ENCODE data around the gene B9D1.

Gene B9D1

DNA sequence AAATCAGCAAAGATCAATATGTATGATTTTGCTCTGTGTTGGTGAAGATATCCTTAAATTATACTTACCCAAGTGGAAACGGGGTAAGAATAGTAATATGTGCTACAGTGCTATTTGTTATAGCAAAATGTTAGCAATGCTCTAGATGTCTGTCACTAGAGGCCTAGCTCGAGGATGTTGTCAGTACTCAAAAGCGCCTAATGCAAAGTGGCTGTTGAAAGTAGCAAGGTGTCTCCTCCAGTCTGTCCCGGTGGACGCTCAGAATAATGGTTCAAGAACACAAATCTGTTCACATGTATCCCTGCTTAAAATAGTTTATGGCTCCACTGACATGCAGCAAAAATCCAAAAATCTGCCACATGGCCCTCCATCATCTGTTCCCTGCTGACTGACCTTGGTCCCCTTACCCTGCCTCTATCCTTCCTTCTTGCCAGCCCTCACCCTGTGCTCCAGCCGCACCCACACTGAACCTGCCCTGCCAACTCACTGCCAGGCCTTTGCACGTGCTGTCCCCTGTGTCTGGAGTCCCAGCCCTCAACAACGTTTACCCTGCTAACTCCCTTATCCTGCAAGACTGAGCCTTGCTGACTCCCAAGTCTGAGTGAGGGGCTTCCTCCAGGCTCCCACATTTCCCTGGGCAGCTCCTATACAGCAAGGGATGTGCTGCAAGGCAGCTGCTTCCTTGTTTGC lies 38.9 kb upstream of the B9D1 start:
- no peak overlapping the region for H3K9ac ChIP-seq
- TF ChIP-seq, protein P1, sequence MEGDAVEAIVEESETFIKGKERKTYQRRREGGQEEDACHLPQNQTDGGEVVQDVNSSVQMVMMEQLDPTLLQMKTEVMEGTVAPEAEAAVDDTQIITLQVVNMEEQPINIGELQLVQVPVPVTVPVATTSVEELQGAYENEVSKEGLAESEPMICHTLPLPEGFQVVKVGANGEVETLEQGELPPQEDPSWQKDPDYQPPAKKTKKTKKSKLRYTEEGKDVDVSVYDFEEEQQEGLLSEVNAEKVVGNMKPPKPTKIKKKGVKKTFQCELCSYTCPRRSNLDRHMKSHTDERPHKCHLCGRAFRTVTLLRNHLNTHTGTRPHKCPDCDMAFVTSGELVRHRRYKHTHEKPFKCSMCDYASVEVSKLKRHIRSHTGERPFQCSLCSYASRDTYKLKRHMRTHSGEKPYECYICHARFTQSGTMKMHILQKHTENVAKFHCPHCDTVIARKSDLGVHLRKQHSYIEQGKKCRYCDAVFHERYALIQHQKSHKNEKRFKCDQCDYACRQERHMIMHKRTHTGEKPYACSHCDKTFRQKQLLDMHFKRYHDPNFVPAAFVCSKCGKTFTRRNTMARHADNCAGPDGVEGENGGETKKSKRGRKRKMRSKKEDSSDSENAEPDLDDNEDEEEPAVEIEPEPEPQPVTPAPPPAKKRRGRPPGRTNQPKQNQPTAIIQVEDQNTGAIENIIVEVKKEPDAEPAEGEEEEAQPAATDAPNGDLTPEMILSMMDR (conservative IDR thresholded peaks at IDR 0.05; ENCODE audit: low read depth, low read length) = no peak

DNA sequence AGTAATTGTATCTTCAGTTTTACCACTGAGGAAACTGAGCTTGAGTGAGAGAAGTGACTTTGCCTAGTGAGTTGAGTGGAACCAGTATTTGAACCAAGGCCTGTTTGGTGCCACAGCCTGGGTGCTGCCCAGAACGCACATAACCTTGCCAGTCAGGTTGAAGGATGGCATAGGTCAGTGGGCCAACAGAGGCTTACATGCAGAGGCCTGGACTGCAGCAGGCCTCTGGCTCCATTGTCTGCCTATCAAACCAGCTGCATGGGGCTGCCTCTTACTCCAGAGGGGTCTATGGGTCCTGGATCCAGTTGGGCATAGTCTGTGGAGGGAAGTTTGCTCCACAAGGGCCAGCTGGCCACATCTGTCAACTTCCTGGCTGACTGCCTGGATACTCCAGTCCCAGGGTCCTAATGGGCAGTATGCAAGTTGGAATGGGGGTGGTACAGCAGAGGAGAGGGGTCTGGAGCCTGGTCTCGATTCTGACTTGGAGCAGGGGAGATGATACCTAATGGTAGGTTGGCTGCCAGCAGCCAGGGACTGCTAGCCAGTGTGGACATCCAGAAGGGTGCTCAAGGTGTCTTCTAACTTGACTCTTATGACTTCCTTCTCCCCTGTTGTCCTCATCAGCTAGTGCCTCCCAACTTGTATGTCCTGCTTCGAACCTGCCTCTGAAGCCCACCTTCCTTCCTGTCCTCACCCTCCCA lies 37.4 kb upstream of the B9D1 start:
- H3K4me1 ChIP-seq (ENCODE audit: low read depth, poor library complexity, severe bottlenecking) = no peaks in the 10 kb centered on the region
- no peaks in the 10 kb centered on the region for H3K36me3 ChIP-seq (ENCODE audit: insufficient read depth)
- no peak overlapping the region for H3K4me3 ChIP-seq (IDR thresholded peaks at IDR 0.05; ENCODE audit: insufficient read depth, low read depth, low read length)
- H3K9ac ChIP-seq = no peak overlapping the region
- no peak overlapping the region for H3K27ac ChIP-seq
- no peak overlapping the region for H3K4me2 ChIP-seq
- H3K79me2 ChIP-seq (ENCODE audit: insufficient read depth, low read depth) = no peaks in the 10 kb centered on the region
- H3K27me3 ChIP-seq (ENCODE audit: insufficient read depth, low read depth) = no peaks in the 10 kb centered on the region
- H2AFZ ChIP-seq (ENCODE audit: low read depth) = no peak overlapping the region
- TF ChIP-seq, protein P1 (conservative IDR thresholded peaks at IDR 0.05; ENCODE audit: low read depth, low read length) = no peak
- H4K20me1 ChIP-seq (ENCODE audit: insufficient read depth) = no peaks in the 10 kb centered on the region

More for the DNA sequence above, 38.9 kb upstream of the B9D1 start:
- Histone ChIP-seq H3K36me3 (ENCODE audit: insufficient read depth) (no peaks in the 10 kb centered on the region), H3K79me2 (ENCODE audit: insufficient read depth, low read depth) (no peaks in the 10 kb centered on the region), H2AFZ (ENCODE audit: low read depth) (no peak overlapping the region), H3K27ac (no peak overlapping the region), H4K20me1 (ENCODE audit: insufficient read depth) (no peaks in the 10 kb centered on the region), H3K27me3 (ENCODE audit: insufficient read depth, low read depth) (no peaks in the 10 kb centered on the region), H3K4me3 (IDR thresholded peaks at IDR 0.05; ENCODE audit: insufficient read depth, low read depth, low read length) (no peak overlapping the region), H3K4me2 (no peak overlapping the region), H3K4me1 (ENCODE audit: low read depth, poor library complexity, severe bottlenecking) (no peaks in the 10 kb centered on the region)

DNA sequence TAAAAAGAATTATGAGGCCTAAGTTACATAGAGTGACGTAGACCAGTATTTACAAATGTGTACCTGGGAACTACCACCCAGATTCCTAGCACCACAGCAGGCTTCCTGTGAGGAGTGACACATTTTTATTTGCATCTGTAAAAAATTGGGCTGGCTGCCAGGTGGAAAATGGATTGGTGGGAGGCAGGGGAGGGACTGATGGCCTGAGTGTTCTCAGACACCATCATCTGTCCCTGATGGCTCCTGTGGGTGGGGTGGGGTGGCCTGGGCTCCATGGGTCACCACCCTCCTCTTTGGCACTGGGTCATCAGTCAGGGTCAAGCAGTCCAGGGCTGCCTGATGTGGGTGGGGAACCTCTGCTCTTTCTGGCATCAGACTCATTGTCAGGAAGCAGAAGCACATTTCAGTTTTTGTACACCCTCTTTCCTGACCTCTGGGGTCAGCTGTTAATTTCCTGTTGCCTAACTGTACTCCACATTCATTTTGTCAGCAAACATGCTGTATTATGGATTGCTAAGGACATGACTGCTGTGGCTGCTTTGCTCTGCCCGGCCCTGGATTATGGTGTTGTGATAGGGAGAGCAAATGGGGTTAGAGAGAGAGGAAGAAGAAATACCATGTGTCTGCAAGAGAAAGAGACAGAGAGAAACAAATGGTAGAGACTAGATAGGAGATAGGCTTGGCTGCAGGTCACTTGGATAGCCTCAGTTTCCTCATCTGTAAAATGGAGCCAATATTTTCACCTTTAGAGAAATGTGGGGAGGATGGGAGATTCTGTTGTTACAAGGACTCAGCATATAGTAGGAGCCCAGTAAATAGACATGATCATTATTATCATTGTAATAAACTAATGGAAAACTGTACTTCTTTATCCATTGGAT lies 36.0 kb upstream of the B9D1 start:
- Histone ChIP-seq H3K4me1 (ENCODE audit: low read depth, poor library complexity, severe bottlenecking) (no peaks in the 10 kb centered on the region), H3K4me2 (no peak overlapping the region), H3K27ac (no peak overlapping the region), H3K27me3 (ENCODE audit: insufficient read depth, low read depth) (no peaks in the 10 kb centered on the region), H4K20me1 (ENCODE audit: insufficient read depth) (no peaks in the 10 kb centered on the region), H3K79me2 (ENCODE audit: insufficient read depth, low read depth) (no peaks in the 10 kb centered on the region), H3K9ac (no peak overlapping the region), H2AFZ (ENCODE audit: low read depth) (no peak overlapping the region), H3K4me3 (IDR thresholded peaks at IDR 0.05; ENCODE audit: insufficient read depth, low read depth, low read length) (no peak overlapping the region), H3K36me3 (ENCODE audit: insufficient read depth) (no peaks in the 10 kb centered on the region)
- TF ChIP-seq, protein P1 (conservative IDR thresholded peaks at IDR 0.05; ENCODE audit: low read depth, low read length) = no peak

DNA sequence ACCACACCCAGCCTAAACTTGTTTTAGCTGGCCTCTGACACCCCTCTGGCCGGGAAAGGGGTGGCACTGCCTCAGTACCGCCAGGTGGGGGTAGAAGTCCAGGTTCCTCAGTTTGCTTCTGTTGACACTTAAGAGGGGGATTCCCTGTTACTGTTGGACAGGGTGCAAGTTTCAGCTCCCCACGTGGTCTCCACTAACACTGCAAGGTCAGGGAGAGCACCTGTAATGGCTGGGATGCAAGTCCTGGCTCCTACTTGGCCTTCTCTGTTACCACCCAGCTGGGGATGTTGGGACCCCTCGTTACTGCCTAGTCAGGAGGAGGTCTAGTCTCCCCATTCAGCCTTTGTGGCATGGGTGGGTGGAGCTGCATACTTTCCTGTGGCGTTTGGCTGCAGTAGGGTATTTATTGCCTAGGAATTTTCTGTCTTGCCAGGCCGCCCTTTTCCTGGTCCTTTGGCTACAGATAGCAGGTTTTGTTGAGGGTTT lies 35.1 kb upstream of the B9D1 start:
- no peak overlapping the region for H2AFZ ChIP-seq (ENCODE audit: low read depth)
- H3K36me3 ChIP-seq (ENCODE audit: insufficient read depth) = no peaks in the 10 kb centered on the region
- no peak overlapping the region for H3K4me2 ChIP-seq
- H3K27me3 ChIP-seq (ENCODE audit: insufficient read depth, low read depth) = no peaks in the 10 kb centered on the region
- no peaks in the 10 kb centered on the region for H4K20me1 ChIP-seq (ENCODE audit: insufficient read depth)
- TF ChIP-seq, protein P1 (conservative IDR thresholded peaks at IDR 0.05; ENCODE audit: low read depth, low read length) = no peak
- H3K9ac ChIP-seq = no peak overlapping the region
- H3K79me2 ChIP-seq (ENCODE audit: insufficient read depth, low read depth) = no peaks in the 10 kb centered on the region
- no peak overlapping the region for H3K27ac ChIP-seq
- H3K4me1 ChIP-seq (ENCODE audit: low read depth, poor library complexity, severe bottlenecking) = no peaks in the 10 kb centered on the region
- H3K4me3 ChIP-seq (IDR thresholded peaks at IDR 0.05; ENCODE audit: insufficient read depth, low read depth, low read length) = no peak overlapping the region

All from KMS-11 (cell line).